COLO829 (cell line): Measurements from ENCODE around the gene HOXD9.

Experiments used
- DNase-seq: peaks from one replicate; pipeline ENCODE4 v3.0.0; 2012; ENCODE audit warnings: low spot score

HOXD9 gene

GRCh38 chr2:176169181-176169580, 46.7 kb downstream of the HOXD9 start:
- no peak for DNase-seq

- no peak for DNase-seq
Measured at GRCh38 chr2:176169711-176170110, 47.2 kb downstream of the HOXD9 start.

GRCh38 chr2:176170602-176171305, 48.2 kb downstream of the HOXD9 start:
- DNase-seq, result no peak

GRCh38 chr2:176171351-176172006, 49.0 kb downstream of the HOXD9 start:
- DNase-seq, result no peak

GRCh38 chr2:176172007-176172894, 49.7 kb downstream of the HOXD9 start:
- no peak for DNase-seq

- DNase-seq, result no peak
Measured at GRCh38 chr2:176172895-176173566, 50.5 kb downstream of the HOXD9 start.

- DNase-seq, result no peak
Measured at GRCh38 chr2:176173567-176174381, 51.3 kb downstream of the HOXD9 start.

- no peak for DNase-seq
Measured at GRCh38 chr2:176174382-176174823, 51.9 kb downstream of the HOXD9 start.
